Neural progenitor cell (in vitro differentiated cells): Measurements from ENCODE around the gene DDX10. TPM values are rescaled to one million over a fixed set of nuclear protein-coding genes. Genes with fewer than 3 reads are reported as not detected.

Experiments used
- DNase-seq: peaks from one replicate; pipeline ENCODE4 v3.0.0-alpha.2; 2016; ENCODE audit warnings: low spot score
- H2AFZ ChIP-seq: fragments of 200-600 bp; sonication (generic); replicated peaks from 2 replicates; pipeline ENCODE4 v1.6.1; 2016; ENCODE audit warnings: antibody characterized with exemption
- H3F3A ChIP-seq: fragments of 200-600 bp; sonication (generic); 2 replicates; pipeline ENCODE4 v1.6.1; 2016; ENCODE audit warnings: antibody characterized with exemption, low read depth
- H3K27ac ChIP-seq: fragments of 200-600 bp; sonication (generic); 2 replicates; pipeline ENCODE4 v1.5.1; 2016; ENCODE audit warnings: mild to moderate bottlenecking
- H3K27me3 ChIP-seq: fragments of 200-600 bp; sonication (generic); 2 replicates; pipeline ENCODE4 v1.6.1; 2016; ENCODE audit warnings: mild to moderate bottlenecking, moderate library complexity
- H3K36me3 ChIP-seq: fragments of 200-600 bp; sonication (generic); 2 replicates; pipeline ENCODE4 v1.5.1; 2016
- H3K4me1 ChIP-seq: fragments of 200-600 bp; sonication (generic); 2 replicates; pipeline ENCODE4 v1.6.1; 2016; ENCODE audit warnings: mixed run types
- H3K4me2 ChIP-seq: fragments of 200-600 bp; sonication (generic); 2 replicates; pipeline ENCODE4 v1.6.1; 2016
- H3K4me3 ChIP-seq: fragments of 200-600 bp; sonication (generic); 2 replicates; pipeline ENCODE4 v1.5.1; 2016
- H3K79me2 ChIP-seq: fragments of 200-600 bp; sonication (generic); 2 replicates; pipeline ENCODE4 v1.6.1; 2016; ENCODE audit warnings: low read depth
- H3K9ac ChIP-seq: fragments of 200-600 bp; sonication (generic); 2 replicates; pipeline ENCODE4 v1.6.1; 2016
- H3K9me3 ChIP-seq: fragments of 200-600 bp; sonication (generic); 2 replicates; pipeline ENCODE4 v1.5.1; 2016; ENCODE audit warnings: low read depth
- H4K20me1 ChIP-seq: fragments of 200-600 bp; sonication (generic); 2 replicates; pipeline ENCODE4 v1.6.1; 2016; ENCODE audit warnings: low read depth
- H3K27ac Mint-ChIP-seq: 3 replicates; pipeline ENCODE4 v1.8.0; 2021; ENCODE audit warnings: mixed read lengths
- H3K27me3 Mint-ChIP-seq: 2 replicates; pipeline ENCODE4 v1.8.0; 2022; ENCODE audit warnings: low read depth, mild to moderate bottlenecking, inconsistent platforms, moderate library complexity, mixed read lengths; ENCODE audit not compliant: insufficient read depth
- H3K36me3 Mint-ChIP-seq: 3 replicates; pipeline ENCODE4 v1.8.0; 2021; ENCODE audit warnings: mixed read lengths
- H3K4me1 Mint-ChIP-seq: 3 replicates; pipeline ENCODE4 v1.8.0; 2021; ENCODE audit warnings: mixed read lengths
- H3K4me3 Mint-ChIP-seq: 3 replicates; pipeline ENCODE4 v1.8.0; 2021; ENCODE audit warnings: mild to moderate bottlenecking, moderate library complexity, mixed read lengths
- H3K9me3 Mint-ChIP-seq: 3 replicates; pipeline ENCODE4 v1.8.0; 2020; ENCODE audit warnings: mixed read lengths
- CTCF ChIP-seq: fragments of 200-600 bp; sonication (generic); IDR thresholded peaks from 2 replicates; pipeline ENCODE4 v1.5.1; 2017; ENCODE audit warnings: antibody characterized with exemption, mild to moderate bottlenecking
- EZH2 ChIP-seq: fragments of 200-600 bp; sonication (generic); IDR thresholded peaks from 2 replicates; pipeline ENCODE4 v1.6.1; 2017; ENCODE audit warnings: antibody characterized with exemption, mild to moderate bottlenecking, moderate library complexity
- EZH2phosphoT487 ChIP-seq: fragments of 200-600 bp; sonication (generic); IDR thresholded peaks from 2 replicates; pipeline ENCODE4 v1.6.1; 2017; ENCODE audit warnings: antibody characterized with exemption
- total RNA-seq: library from RNA; depleted of rRNA; stranded (reverse); fragments of >200 nt; gene quantifications from 2 replicates; pipeline ENCODE4 v1.2.3, GENCODE V29; 2015; ENCODE audit warnings: low replicate concordance

Gene DDX10
- total RNA-seq, 1 donor from 2014 or later = 34.1 TPM

DNA sequence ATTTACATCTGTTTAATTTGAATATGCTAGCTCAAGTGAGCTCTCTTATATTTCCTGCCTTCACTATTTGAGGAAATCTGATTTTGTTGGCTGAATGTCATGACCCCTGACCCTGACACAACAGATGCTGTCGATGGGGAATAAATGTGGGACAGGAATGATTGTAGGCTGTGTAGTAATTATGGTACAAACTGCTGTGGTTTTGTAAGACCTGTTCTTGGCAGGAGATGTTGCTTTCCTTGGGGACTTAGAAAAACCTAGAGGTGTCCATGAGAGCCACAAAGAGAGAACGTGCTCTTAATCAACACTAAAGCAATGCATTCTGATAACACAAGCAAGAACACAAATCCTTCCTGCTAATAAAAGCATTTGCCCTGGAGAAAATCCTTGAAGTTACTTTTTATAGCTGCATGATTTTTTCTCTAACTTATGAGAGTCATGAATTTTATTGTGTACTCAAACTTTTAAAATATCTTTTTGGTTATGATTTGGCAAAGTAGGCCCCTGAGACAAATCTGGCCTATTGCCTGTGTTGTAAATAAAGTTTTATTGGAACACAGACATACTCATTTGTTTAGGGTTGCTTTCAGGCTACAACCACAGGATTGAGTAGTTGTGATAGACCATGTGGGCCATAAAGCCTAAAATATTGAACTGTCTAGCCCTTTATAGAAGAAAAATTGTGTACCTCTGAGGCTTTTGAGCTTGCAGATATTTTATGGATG is 90.2 kb downstream of the DDX10 start:
- Mint-ChIP-seq H3K36me3 (no peaks in the 10 kb centered on the region), H3K4me3 (no peak overlapping the region), H3K27me3 (no peaks in the 10 kb centered on the region), H3K9me3 (no peaks in the 10 kb centered on the region), H3K27ac (peak overlapping the region; percentile 65), H3K4me1 (peaks cover 33% of the 10 kb centered on the region)
- Histone ChIP-seq H3K27ac (no peak overlapping the region), H3K9ac (no peak overlapping the region), H3K27me3 (no peaks in the 10 kb centered on the region), H4K20me1 (peaks cover 4% of the 10 kb centered on the region), H3K9me3 (no peaks in the 10 kb centered on the region), H3K4me3 (no peak overlapping the region), H3K4me2 (no peak overlapping the region), H3F3A (no peaks in the 10 kb centered on the region), H3K4me1 (peaks cover 36% of the 10 kb centered on the region), H2AFZ (no peak overlapping the region), H3K79me2 (peaks cover 18% of the 10 kb centered on the region), H3K36me3 (no peaks in the 10 kb centered on the region)
- TF ChIP-seq EZH2phosphoT487 (no peak), CTCF (no peak), EZH2 (no peak)
- DNase-seq = no peak

- Mint-ChIP-seq H3K9me3 (no peaks in the 10 kb centered on the region), H3K36me3 (no peaks in the 10 kb centered on the region), H3K27ac (peak overlapping the region; percentile 6), H3K4me3 (no peak overlapping the region), H3K4me1 (peaks cover 33% of the 10 kb centered on the region), H3K27me3 (no peaks in the 10 kb centered on the region)
- no peak for TF ChIP-seq EZH2phosphoT487
- TF ChIP-seq CTCF = no peak
- no peak for TF ChIP-seq EZH2
- H3K27me3 ChIP-seq = no peaks in the 10 kb centered on the region
- no peaks in the 10 kb centered on the region for H3K36me3 ChIP-seq
- peaks cover 36% of the 10 kb centered on the region for H3K4me1 ChIP-seq
- no peaks in the 10 kb centered on the region for H3F3A ChIP-seq
- peaks cover 4% of the 10 kb centered on the region for H4K20me1 ChIP-seq
- no peak overlapping the region for H3K4me2 ChIP-seq
- H2AFZ ChIP-seq = no peak overlapping the region
- H3K9me3 ChIP-seq = no peaks in the 10 kb centered on the region
- H3K4me3 ChIP-seq = no peak overlapping the region
- peak overlapping the region; percentile 2 for H3K27ac ChIP-seq
- H3K9ac ChIP-seq = no peak overlapping the region
- no peak for DNase-seq
- peaks cover 20% of the 10 kb centered on the region for H3K79me2 ChIP-seq
Measured at GRCh38 chr11:108757630-108758029, 92.8 kb downstream of the DDX10 start.

DNA sequence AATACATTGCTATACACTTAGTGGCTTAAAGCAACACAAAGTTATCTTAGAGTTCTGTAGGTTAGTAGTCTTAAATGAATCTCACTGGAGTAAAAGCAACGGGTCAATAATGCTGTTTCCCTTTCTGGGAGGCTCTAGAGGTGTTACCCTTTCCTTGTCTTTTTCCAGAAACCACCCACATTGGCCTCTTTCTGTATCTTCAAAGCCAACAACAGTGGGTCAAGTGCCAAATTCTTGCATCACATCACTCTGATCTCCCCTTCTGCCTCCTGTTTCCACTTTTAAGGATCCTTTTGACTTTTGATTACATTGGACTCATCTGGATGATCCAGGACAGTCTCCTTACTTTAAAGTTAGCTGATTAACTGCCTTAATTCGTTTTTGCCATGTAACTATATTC is 93.6 kb downstream of the DDX10 start:
- peaks cover 33% of the 10 kb centered on the region for H3K4me1 Mint-ChIP-seq

More for the DNA sequence above, 93.6 kb downstream of the DDX10 start:
- Histone ChIP-seq H3K36me3 (no peaks in the 10 kb centered on the region), H3K9me3 (no peaks in the 10 kb centered on the region), H3K27ac (no peak overlapping the region), H2AFZ (no peak overlapping the region), H4K20me1 (peaks cover 4% of the 10 kb centered on the region), H3K79me2 (peaks cover 20% of the 10 kb centered on the region), H3K4me1 (peaks cover 36% of the 10 kb centered on the region), H3K4me2 (no peak overlapping the region), H3K27me3 (no peaks in the 10 kb centered on the region), H3F3A (no peaks in the 10 kb centered on the region), H3K4me3 (no peak overlapping the region), H3K9ac (no peak overlapping the region)
- Mint-ChIP-seq H3K27ac (no peak overlapping the region), H3K36me3 (no peaks in the 10 kb centered on the region), H3K4me3 (no peak overlapping the region), H3K27me3 (no peaks in the 10 kb centered on the region), H3K9me3 (no peaks in the 10 kb centered on the region)
- no peak for DNase-seq
- no peak for TF ChIP-seq EZH2phosphoT487
- no peak for TF ChIP-seq CTCF
- no peak for TF ChIP-seq EZH2
